ENCODE measurements around the gene TTC28.

- no peak for TF ChIP-seq POLR2A (IDR thresholded peaks at IDR 0.05)
- no peak for TF ChIP-seq CTCF (IDR thresholded peaks at IDR 0.05)
These were observed 455.8 kb downstream of the TTC28 start for GRCh38 chr22:28223826-28224225.
